T-helper 1 cell treated with Interleukin-12 subunit alpha and Interleukin-12 subunit beta and Interleukin-4 antibody, amounts not matched to agents 30 μg/mL and 1 μg/mL, for 36 hours (primary cell): ENCODE data around the gene MELK.
"Not testable (repeated sequence)": the region's sequence is repeated elsewhere in the genome, so short reads cannot be mapped to it uniquely, and the experiment has no call there.

Experiments
- H3K27ac Mint-ChIP-seq: one replicate; pipeline ENCODE4 v1.8.0; 2021; ENCODE audit warnings: mild to moderate bottlenecking, mixed read lengths
- H3K27me3 Mint-ChIP-seq: one replicate; pipeline ENCODE4 v1.8.0; 2021; ENCODE audit warnings: low read depth, mixed read lengths
- H3K36me3 Mint-ChIP-seq: one replicate; pipeline ENCODE4 v1.8.0; 2021; ENCODE audit warnings: low read depth, mixed read lengths
- H3K4me1 Mint-ChIP-seq: one replicate; pipeline ENCODE4 v1.8.0; 2021; ENCODE audit warnings: low read depth, mixed read lengths
- H3K4me3 Mint-ChIP-seq: one replicate; pipeline ENCODE4 v1.8.0; 2021; ENCODE audit warnings: mild to moderate bottlenecking, moderate library complexity, mixed read lengths
- H3K9me3 Mint-ChIP-seq: one replicate; pipeline ENCODE4 v1.8.0; 2021; ENCODE audit warnings: mixed read lengths

Gene MELK

GRCh38 chr9:36560771-36561170 is 11.9 kb upstream of the MELK start:
- H3K4me3 Mint-ChIP-seq, result no peak overlapping the region

GRCh38 chr9:36562801-36563200 is 9.9 kb upstream of the MELK start:
- not testable (repeated sequence) for H3K27me3 Mint-ChIP-seq, H3K36me3 Mint-ChIP-seq, H3K27ac Mint-ChIP-seq, H3K4me1 Mint-ChIP-seq, H3K4me3 Mint-ChIP-seq, H3K9me3 Mint-ChIP-seq

More at GRCh38 chr9:36560771-36561170, 11.9 kb upstream of the MELK start:
- H3K36me3 Mint-ChIP-seq, result no peaks in the 10 kb centered on the region
- H3K27ac Mint-ChIP-seq, result no peak overlapping the region
- H3K27me3 Mint-ChIP-seq, result no peaks in the 10 kb centered on the region
- peaks cover under 1% of the 10 kb centered on the region for H3K4me1 Mint-ChIP-seq
- H3K9me3 Mint-ChIP-seq, result no peaks in the 10 kb centered on the region

- Mint-ChIP-seq H3K4me3 (no peak overlapping the region), H3K9me3 (no peaks in the 10 kb centered on the region), H3K27me3 (peaks cover 5% of the 10 kb centered on the region), H3K4me1 (peaks cover 1% of the 10 kb centered on the region), H3K36me3 (no peaks in the 10 kb centered on the region), H3K27ac (no peak overlapping the region)
Measured at GRCh38 chr9:36566813-36567221, 5.9 kb upstream of the MELK start.

- not testable (repeated sequence) for H3K4me3 Mint-ChIP-seq, H3K27me3 Mint-ChIP-seq, H3K27ac Mint-ChIP-seq, H3K4me1 Mint-ChIP-seq, H3K36me3 Mint-ChIP-seq, H3K9me3 Mint-ChIP-seq
Measured at GRCh38 chr9:36568681-36569080, 4.0 kb upstream of the MELK start.

GRCh38 chr9:36571333-36571732 is 1.4 kb upstream of the MELK start:
- H3K27ac Mint-ChIP-seq, result no peak overlapping the region

GRCh38 chr9:36574045-36574444 is 1.4 kb downstream of the MELK start:
- H3K4me1 Mint-ChIP-seq, result peaks cover 39% of the 10 kb centered on the region
- peak overlapping the region; percentile 91 for H3K27ac Mint-ChIP-seq
- not testable (repeated sequence) for H3K36me3 Mint-ChIP-seq, H3K9me3 Mint-ChIP-seq, H3K27me3 Mint-ChIP-seq
- H3K4me3 Mint-ChIP-seq, result peak overlapping the region; percentile 97

More at GRCh38 chr9:36571333-36571732, 1.4 kb upstream of the MELK start:
- H3K4me3 Mint-ChIP-seq, result peak overlapping the region; percentile 42
- peaks cover 28% of the 10 kb centered on the region for H3K4me1 Mint-ChIP-seq
- H3K36me3 Mint-ChIP-seq, result no peaks in the 10 kb centered on the region
- H3K9me3 Mint-ChIP-seq, result no peaks in the 10 kb centered on the region
- H3K27me3 Mint-ChIP-seq, result peaks cover 5% of the 10 kb centered on the region

- H3K4me3 Mint-ChIP-seq, result peak overlapping the region; percentile 68
- peaks cover 42% of the 10 kb centered on the region for H3K4me1 Mint-ChIP-seq
- peak overlapping the region; percentile 60 for H3K27ac Mint-ChIP-seq
- no peaks in the 10 kb centered on the region for H3K27me3 Mint-ChIP-seq
- no peaks in the 10 kb centered on the region for H3K9me3 Mint-ChIP-seq
- H3K36me3 Mint-ChIP-seq, result peaks cover 12% of the 10 kb centered on the region
Measured at GRCh38 chr9:36575411-36575882, 2.8 kb downstream of the MELK start.

GRCh38 chr9:36576866-36577265 is 4.2 kb downstream of the MELK start:
- no peak overlapping the region for H3K27ac Mint-ChIP-seq
- H3K36me3 Mint-ChIP-seq, result peaks cover 17% of the 10 kb centered on the region
- no peak overlapping the region for H3K4me3 Mint-ChIP-seq
- H3K4me1 Mint-ChIP-seq, result peaks cover 45% of the 10 kb centered on the region
- no peaks in the 10 kb centered on the region for H3K27me3 Mint-ChIP-seq
- H3K9me3 Mint-ChIP-seq, result no peaks in the 10 kb centered on the region

GRCh38 chr9:36584620-36585460 is 12.1 kb downstream of the MELK start:
- peaks cover 7% of the 10 kb centered on the region for H3K4me1 Mint-ChIP-seq
- H3K36me3 Mint-ChIP-seq, result peaks cover 22% of the 10 kb centered on the region
- H3K27ac Mint-ChIP-seq, result no peak overlapping the region
- no peaks in the 10 kb centered on the region for H3K27me3 Mint-ChIP-seq
- no peak overlapping the region for H3K4me3 Mint-ChIP-seq
- H3K9me3 Mint-ChIP-seq, result no peaks in the 10 kb centered on the region

- Mint-ChIP-seq H3K36me3 (peaks cover 22% of the 10 kb centered on the region), H3K27ac (no peak overlapping the region), H3K4me1 (peaks cover 2% of the 10 kb centered on the region), H3K9me3 (no peaks in the 10 kb centered on the region), H3K27me3 (no peaks in the 10 kb centered on the region), H3K4me3 (no peak overlapping the region)
Measured at GRCh38 chr9:36590231-36590630, 17.5 kb downstream of the MELK start.

GRCh38 chr9:36592801-36593583 is 20.3 kb downstream of the MELK start:
- Mint-ChIP-seq H3K4me1 (peaks cover 2% of the 10 kb centered on the region), H3K27ac (no peak overlapping the region), H3K9me3 (no peaks in the 10 kb centered on the region), H3K36me3 (peaks cover 29% of the 10 kb centered on the region), H3K27me3 (no peaks in the 10 kb centered on the region), H3K4me3 (no peak overlapping the region)

- peaks cover 31% of the 10 kb centered on the region for H3K36me3 Mint-ChIP-seq
- peaks cover 2% of the 10 kb centered on the region for H3K4me1 Mint-ChIP-seq
- H3K4me3 Mint-ChIP-seq, result no peak overlapping the region
- no peak overlapping the region for H3K27ac Mint-ChIP-seq
- no peaks in the 10 kb centered on the region for H3K27me3 Mint-ChIP-seq
- H3K9me3 Mint-ChIP-seq, result no peaks in the 10 kb centered on the region
Measured at GRCh38 chr9:36594213-36594612, 21.5 kb downstream of the MELK start.

GRCh38 chr9:36597412-36598178 is 24.9 kb downstream of the MELK start:
- Mint-ChIP-seq H3K4me3 (no peak overlapping the region), H3K27me3 (no peaks in the 10 kb centered on the region), H3K4me1 (peaks cover 4% of the 10 kb centered on the region), H3K36me3 (peaks cover 30% of the 10 kb centered on the region), H3K27ac (no peak overlapping the region), H3K9me3 (no peaks in the 10 kb centered on the region)

GRCh38 chr9:36598273-36598672 is 25.6 kb downstream of the MELK start:
- H3K27ac Mint-ChIP-seq, result no peak overlapping the region
- peaks cover 33% of the 10 kb centered on the region for H3K36me3 Mint-ChIP-seq
- no peak overlapping the region for H3K4me3 Mint-ChIP-seq
- no peaks in the 10 kb centered on the region for H3K27me3 Mint-ChIP-seq
- peaks cover 8% of the 10 kb centered on the region for H3K4me1 Mint-ChIP-seq
- no peaks in the 10 kb centered on the region for H3K9me3 Mint-ChIP-seq
